Kidney (tissue), 14 donors: ENCODE measurements around the gene CELF1. TPM values are rescaled to one million over a fixed set of nuclear protein-coding genes. Genes with fewer than 3 reads are reported as not detected.
A peak's percentile ranks its signal among the peaks of the same experiment; 100 is the strongest.
"Not testable (repeated sequence)": the region's sequence is repeated elsewhere in the genome, so short reads cannot be mapped to it uniquely, and the experiment has no call there.

Source experiments
- DNase-seq, 5 donors: peaks; one replicate each; pipeline ENCODE4 v3.0.0-alpha.2; 2013 to 2020
- FAIRE-seq: peaks from 2 replicates; lab custom pipeline; 2012; peaks lifted over from hg19 to GRCh38; lab: Jason Lieb, UNC
- H3K27ac ChIP-seq, 2 donors: one replicate each; pipeline ENCODE4 v1.7.0; 2013; ENCODE audit warnings: low read depth in 2 of 2, low read length in 2 of 2, inconsistent platforms in 1 of 2
- H3K27me3 ChIP-seq: one replicate; pipeline ENCODE4 v1.7.1; 2013; ENCODE audit warnings: low read length, inconsistent platforms; ENCODE audit not compliant: control insufficient read depth, insufficient read depth
- H3K36me3 ChIP-seq, 3 donors: one replicate each; pipeline versions ENCODE4 v1.7.0 to v1.7.1; 2013; ENCODE audit warnings: low read length in 3 of 3, control low read depth in 1 of 3, inconsistent platforms in 1 of 3; ENCODE audit not compliant: insufficient read depth in 3 of 3, control insufficient read depth in 2 of 3
- H3K4me1 ChIP-seq, 3 donors: one replicate each; pipeline versions ENCODE4 v1.7.0 to v1.7.1; 2013; ENCODE audit warnings: low read length in 3 of 3, inconsistent platforms in 1 of 3, low read depth in 1 of 3; ENCODE audit not compliant: control insufficient read depth in 2 of 3, insufficient read depth in 2 of 3
- H3K4me3 ChIP-seq, 3 donors: one replicate each; pipeline versions ENCODE4 v1.7.0 to v1.8.1; 2013; ENCODE audit warnings: low read length in 3 of 3, control low read depth in 1 of 3, inconsistent platforms in 1 of 3
- H3K9ac ChIP-seq, 3 donors: one replicate each; pipeline versions ENCODE4 v1.7.0 to v1.7.1; 2013; ENCODE audit warnings: low read length in 3 of 3, control low read depth in 1 of 3, inconsistent platforms in 1 of 3
- H3K9me3 ChIP-seq, 3 donors: one replicate each; pipeline versions ENCODE4 v1.7.0 to v1.7.1; 2013; ENCODE audit warnings: low read length in 3 of 3, control low read depth in 1 of 3, inconsistent platforms in 1 of 3; ENCODE audit not compliant: control insufficient read depth in 2 of 3, insufficient read depth in 1 of 3
- intact Hi-C: fragments of 100-400 bp; cut with DNase I; formaldehyde crosslinking; loops from one replicate; pipeline ENCODE4 v1.11.1; 2022
- polyA plus RNA-seq: library from polyadenylated mRNA; stranded (reverse); fragments of 350-450 nt; fragmentation: Illumina TruSeq; extraction: RNeasy Lipid Tissue Mini Kit (QIAGEN cat#74804); gene quantifications from one replicate; pipeline ENCODE4 v1.2.3, GENCODE V29; 2014; ENCODE audit warnings: low read depth, low replicate concordance; ENCODE audit not compliant: insufficient read depth
- total RNA-seq: library from RNA; stranded (reverse); fragmentation: NEBNext Ultra II Directional; extraction: Animal tissue kit (Norgen Biotek cat#: 25700); gene quantifications from one replicate; pipeline ENCODE4 v1.2.1, GENCODE V29; 2021
- TF ChIP-seq, protein P1 (sequence below): IDR thresholded peaks from 3 replicates; pipeline ENCODE4 v1.5.1; 2012; ENCODE audit warnings: mild to moderate bottlenecking, moderate library complexity, borderline replicate concordance; ENCODE audit not compliant: insufficient read depth; ENCODE audit errors: extremely low read depth
- donor health status: control.
- donor health status: control.
- donor health status: control.
- donor health status: control.
- donor health status: control.
- donor health status: DM: yes; HTN: yes; CAD: no.
- donor health status: Normal renal cell carcinoma (clear cell type).

CELF1 gene
- total and polyA plus RNA-seq, 2 donors from 2014 or later, result 30.8 to 115 TPM

- Histone ChIP-seq H3K9me3 (no peaks in the 10 kb centered on the region), H3K4me1 (peaks cover 0 to 8% (median 6%) of the 10 kb centered on the region in 3 donors), H3K36me3 (peaks cover 0 to 6% (median 0%) of the 10 kb centered on the region in 3 donors), H3K4me3 (peak within 1 kb of the TSS; percentile 65 to 87 (median 72)), H3K9ac (peak within 1 kb of the TSS; percentile 47 to 91 (median 82)), H3K27ac (peak within 1 kb of the TSS; percentile 13 to 51), H3K27me3 (no peaks in the 10 kb centered on the region)
- DNase-seq (peak; percentile 82 to 94 (median 89)), FAIRE-seq (no peak)
- TF ChIP-seq, protein P1, sequence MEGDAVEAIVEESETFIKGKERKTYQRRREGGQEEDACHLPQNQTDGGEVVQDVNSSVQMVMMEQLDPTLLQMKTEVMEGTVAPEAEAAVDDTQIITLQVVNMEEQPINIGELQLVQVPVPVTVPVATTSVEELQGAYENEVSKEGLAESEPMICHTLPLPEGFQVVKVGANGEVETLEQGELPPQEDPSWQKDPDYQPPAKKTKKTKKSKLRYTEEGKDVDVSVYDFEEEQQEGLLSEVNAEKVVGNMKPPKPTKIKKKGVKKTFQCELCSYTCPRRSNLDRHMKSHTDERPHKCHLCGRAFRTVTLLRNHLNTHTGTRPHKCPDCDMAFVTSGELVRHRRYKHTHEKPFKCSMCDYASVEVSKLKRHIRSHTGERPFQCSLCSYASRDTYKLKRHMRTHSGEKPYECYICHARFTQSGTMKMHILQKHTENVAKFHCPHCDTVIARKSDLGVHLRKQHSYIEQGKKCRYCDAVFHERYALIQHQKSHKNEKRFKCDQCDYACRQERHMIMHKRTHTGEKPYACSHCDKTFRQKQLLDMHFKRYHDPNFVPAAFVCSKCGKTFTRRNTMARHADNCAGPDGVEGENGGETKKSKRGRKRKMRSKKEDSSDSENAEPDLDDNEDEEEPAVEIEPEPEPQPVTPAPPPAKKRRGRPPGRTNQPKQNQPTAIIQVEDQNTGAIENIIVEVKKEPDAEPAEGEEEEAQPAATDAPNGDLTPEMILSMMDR, result no peak
- intact Hi-C loops, result no loop called here
Observed at GRCh38 chr11:47565340-47566148, 12.6 kb upstream of the CELF1 start, which contains the start of gene PTPMT1. TSS of gene PTPMT1 (plus strand) at chr11:47565599. CDS start at chr11:47565623, 24 bp downstream.

DNA sequence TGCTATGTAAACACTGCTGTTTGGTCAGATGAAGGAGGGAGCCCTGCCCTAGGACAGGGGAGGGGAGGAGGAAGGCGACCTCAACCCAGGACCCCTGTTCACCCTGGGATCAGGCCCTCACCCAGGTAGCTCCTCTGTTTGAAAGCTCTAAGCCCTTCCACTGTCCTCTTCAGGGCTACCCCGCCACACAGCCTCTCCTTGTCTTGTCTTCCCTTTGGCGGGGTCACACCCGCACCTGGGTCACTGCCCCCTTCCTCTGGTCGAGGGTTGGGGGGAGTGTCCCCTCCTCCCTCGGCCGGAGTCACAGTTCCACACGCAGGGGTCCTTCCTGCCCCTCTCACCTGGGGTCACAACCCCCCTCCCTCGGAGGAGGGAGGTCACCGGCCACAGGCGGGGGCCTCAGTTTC lies 12.0 kb upstream of the CELF1 start:
- DNase-seq, result no peak
- TF ChIP-seq, protein P1, result no peak
- intact Hi-C loops, result no loop called here
- no peak for FAIRE-seq
- Histone ChIP-seq H3K27me3 (no peaks in the 10 kb centered on the region), H3K9ac (peak overlapping the region in 2 of 3 donors; percentile 82 to 91), H3K4me1 (peaks cover 0 to 8% (median 6%) of the 10 kb centered on the region in 3 donors), H3K36me3 (peaks cover 0 to 4% (median 0%) of the 10 kb centered on the region in 3 donors), H3K9me3 (no peaks in the 10 kb centered on the region), H3K27ac (peak overlapping the region; percentile 13 to 51), H3K4me3 (peak overlapping the region; percentile 60 to 87 (median 65))

DNA sequence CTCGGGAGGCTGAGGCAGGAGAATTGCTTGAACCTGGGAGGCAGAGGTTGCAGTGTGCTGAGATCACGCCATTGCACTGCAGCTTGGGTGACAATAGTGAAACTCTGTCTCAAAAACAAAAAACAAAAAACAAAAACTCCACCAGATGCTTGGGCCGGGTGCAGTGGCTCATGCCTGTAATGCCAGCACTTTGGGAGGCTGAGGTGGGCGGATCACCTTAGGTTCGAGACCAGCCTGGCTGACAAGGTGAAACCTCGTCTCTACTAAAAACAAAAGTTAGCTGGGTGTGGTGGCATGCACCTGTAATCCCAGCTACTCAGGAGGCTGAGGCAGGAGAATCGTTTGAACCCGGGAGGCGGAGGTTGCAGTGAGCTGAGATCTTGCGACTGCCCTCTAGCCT lies 11.4 kb upstream of the CELF1 start:
- H3K9ac ChIP-seq, H3K4me1 ChIP-seq, intact Hi-C loops, H3K27ac ChIP-seq, H3K9me3 ChIP-seq, H3K27me3 ChIP-seq, H3K36me3 ChIP-seq, FAIRE-seq, H3K4me3 ChIP-seq, DNase-seq: not testable (repeated sequence)

DNA sequence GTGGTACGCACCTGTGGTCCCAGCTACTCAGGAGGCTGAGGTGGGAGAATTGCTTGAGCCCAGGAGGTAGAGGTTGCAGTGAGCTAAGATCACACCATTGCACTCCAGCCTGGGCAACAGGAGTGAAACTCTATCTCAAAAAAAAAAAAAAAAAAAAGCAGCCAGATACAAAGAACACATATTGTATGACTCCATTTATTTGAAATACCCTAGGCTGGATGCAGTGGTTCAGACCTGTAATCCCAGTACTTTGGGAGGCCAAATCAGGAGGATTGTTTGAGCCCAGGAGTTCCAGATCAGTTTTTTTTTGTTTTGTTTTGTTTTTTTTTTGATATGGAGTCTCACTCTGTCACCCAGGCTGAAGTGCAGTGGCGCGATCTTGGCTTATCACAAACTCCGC lies 9.5 kb upstream of the CELF1 start:
- H3K36me3 ChIP-seq, H3K4me1 ChIP-seq, H3K27ac ChIP-seq, H3K27me3 ChIP-seq, intact Hi-C loops, H3K4me3 ChIP-seq, FAIRE-seq, DNase-seq, H3K9me3 ChIP-seq, H3K9ac ChIP-seq: not testable (repeated sequence)
